Astrocyte of the spinal cord (primary cell): ENCODE results near the gene AHI1.
A peak's percentile ranks its signal among the peaks of the same experiment; 100 is the strongest.

Experiments used
- DNase-seq: peaks from one replicate; pipeline ENCODE4 v3.0.0; 2011; ENCODE audit warnings: low read depth, low spot score
- H3K4me3 ChIP-seq: 2 replicates; pipeline ENCODE4 v1.5.1; 2011; ENCODE audit warnings: low read depth, mild to moderate bottlenecking, low read length, moderate library complexity
- CTCF ChIP-seq: IDR thresholded peaks from 2 replicates; pipeline ENCODE4 v1.5.1; 2012; ENCODE audit warnings: low read depth, mild to moderate bottlenecking, low read length, inconsistent platforms
- in situ Hi-C: cut with HindIII; loops from 2 replicates; pipeline ENCODE4 v1.10.0; 2017; ENCODE audit warnings: low sequenced_read_pairs

AHI1 gene

GRCh38 chr6:135304883-135305282, 192.7 kb downstream of the AHI1 start:
- TF ChIP-seq CTCF: no peak
- in situ Hi-C loops: no loop called here
- H3K4me3 ChIP-seq: no peak overlapping the region
- DNase-seq: no peak

- no peak for TF ChIP-seq CTCF
- no peak overlapping the region for H3K4me3 ChIP-seq
- no peak for DNase-seq
- in situ Hi-C loops: no loop called here
Measured at GRCh38 chr6:135301304-135301703, 196.2 kb downstream of the AHI1 start.

GRCh38 chr6:135300576-135300975, 197.0 kb downstream of the AHI1 start:
- TF ChIP-seq CTCF: no peak
- no peak for DNase-seq
- in situ Hi-C loops: no loop called here
- H3K4me3 ChIP-seq: no peak overlapping the region

GRCh38 chr6:135299256-135299655, 198.3 kb downstream of the AHI1 start:
- in situ Hi-C loops: no loop called here
- peak; percentile 65 for DNase-seq
- no peak for TF ChIP-seq CTCF
- H3K4me3 ChIP-seq: no peak overlapping the region

GRCh38 chr6:135298455-135298854, 199.1 kb downstream of the AHI1 start:
- TF ChIP-seq CTCF: no peak
- in situ Hi-C loops: no loop called here
- DNase-seq: no peak
- no peak overlapping the region for H3K4me3 ChIP-seq

GRCh38 chr6:135296715-135297114, 200.8 kb downstream of the AHI1 start:
- no peak for DNase-seq
- no peak for TF ChIP-seq CTCF
- in situ Hi-C loops: no loop called here

GRCh38 chr6:135295085-135295484, 202.5 kb downstream of the AHI1 start:
- TF ChIP-seq CTCF: no peak
- in situ Hi-C loops: no loop called here
- H3K4me3 ChIP-seq: no peak overlapping the region
- no peak for DNase-seq

More at GRCh38 chr6:135296715-135297114, 200.8 kb downstream of the AHI1 start:
- H3K4me3 ChIP-seq: no peak overlapping the region
